ENCODE results near the gene ASIC2. TPM values are rescaled to one million over a fixed set of nuclear protein-coding genes. Genes with fewer than 3 reads are reported as not detected.

The ASIC2 gene
- total and polyA plus RNA-seq, 10 donors: not detected

DNA sequence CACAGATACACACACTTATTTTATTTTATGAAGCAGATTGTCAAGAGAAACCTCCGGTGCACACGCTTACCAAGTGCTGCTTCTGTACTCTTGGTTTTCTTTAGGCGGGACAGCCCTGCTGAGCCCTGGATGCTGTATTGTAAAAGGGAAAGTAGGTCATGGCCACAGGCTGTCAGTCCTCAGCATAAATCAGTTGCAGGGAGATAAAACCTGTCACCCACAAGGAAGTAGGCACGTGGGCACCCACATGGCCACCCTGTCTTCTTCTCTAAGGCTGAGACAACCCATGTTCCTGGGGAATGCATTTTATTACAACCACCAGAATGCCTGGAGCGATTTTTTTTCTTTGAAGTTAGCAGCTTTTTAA, 59.3 kb downstream of the ASIC2 start:
- Histone ChIP-seq H3K4me3 (no peak overlapping the region), H3K36me3 (no peaks in the 10 kb centered on the region), H3K4me1 (peaks cover 0 to 11% (median 0%) of the 10 kb centered on the region in 6 donors), H3K27me3 (replicated peaks in 1 of 7) (peaks cover 0 to 4% (median 0%) of the 10 kb centered on the region in 7 donors), H3K27ac (no peak overlapping the region), H3K9me3 (no peaks in the 10 kb centered on the region)
- intact Hi-C loops (cut with DNase I; ENCODE audit: low total_unique reads): no loop called here
- WGBS, 5 donors: 54 to 63% (median 61%) methylated on average over 5 of the region's 5 CpGs
- TF ChIP-seq, protein P1, sequence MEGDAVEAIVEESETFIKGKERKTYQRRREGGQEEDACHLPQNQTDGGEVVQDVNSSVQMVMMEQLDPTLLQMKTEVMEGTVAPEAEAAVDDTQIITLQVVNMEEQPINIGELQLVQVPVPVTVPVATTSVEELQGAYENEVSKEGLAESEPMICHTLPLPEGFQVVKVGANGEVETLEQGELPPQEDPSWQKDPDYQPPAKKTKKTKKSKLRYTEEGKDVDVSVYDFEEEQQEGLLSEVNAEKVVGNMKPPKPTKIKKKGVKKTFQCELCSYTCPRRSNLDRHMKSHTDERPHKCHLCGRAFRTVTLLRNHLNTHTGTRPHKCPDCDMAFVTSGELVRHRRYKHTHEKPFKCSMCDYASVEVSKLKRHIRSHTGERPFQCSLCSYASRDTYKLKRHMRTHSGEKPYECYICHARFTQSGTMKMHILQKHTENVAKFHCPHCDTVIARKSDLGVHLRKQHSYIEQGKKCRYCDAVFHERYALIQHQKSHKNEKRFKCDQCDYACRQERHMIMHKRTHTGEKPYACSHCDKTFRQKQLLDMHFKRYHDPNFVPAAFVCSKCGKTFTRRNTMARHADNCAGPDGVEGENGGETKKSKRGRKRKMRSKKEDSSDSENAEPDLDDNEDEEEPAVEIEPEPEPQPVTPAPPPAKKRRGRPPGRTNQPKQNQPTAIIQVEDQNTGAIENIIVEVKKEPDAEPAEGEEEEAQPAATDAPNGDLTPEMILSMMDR (IDR thresholded peaks at IDR 0.05 in 8 of 11, conservative IDR thresholded peaks at IDR 0.05 in 3 of 11): no peak
- TF ChIP-seq POLR2A (IDR thresholded peaks at IDR 0.05) (no peak), POLR2AphosphoS5 (IDR thresholded peaks at IDR 0.05) (no peak)
- DNase-seq: no peak

DNA sequence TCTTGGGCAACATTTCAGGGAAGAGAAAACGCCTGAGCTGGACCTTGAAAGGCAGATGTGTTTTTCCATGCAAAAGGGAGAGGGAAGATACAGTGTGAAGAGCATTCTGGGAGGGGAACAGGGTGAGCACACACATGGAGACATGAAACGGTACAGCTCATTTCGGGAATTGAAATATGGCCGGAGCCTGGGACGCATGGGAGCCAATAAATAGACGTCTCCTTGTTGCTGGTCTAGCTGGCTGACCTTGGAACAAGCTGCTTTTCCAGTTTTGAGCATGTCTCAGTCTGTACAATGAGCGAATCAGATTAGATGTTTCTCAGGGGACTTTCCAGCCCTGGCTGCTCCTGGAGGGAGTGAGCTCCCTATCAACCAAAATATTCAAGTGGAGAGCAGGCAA, 63.6 kb downstream of the ASIC2 start:
- Histone ChIP-seq H3K36me3 (no peaks in the 10 kb centered on the region), H3K4me3 (no peak overlapping the region), H3K27ac (no peak overlapping the region), H3K27me3 (replicated peaks in 1 of 7) (peaks cover 0 to 9% (median 0%) of the 10 kb centered on the region in 7 donors), H3K9me3 (no peaks in the 10 kb centered on the region), H3K4me1 (peaks cover 0 to 9% (median 0%) of the 10 kb centered on the region in 6 donors)
- 72 to 76% (median 73%) methylated on average over 7 of the region's 7 CpGs for WGBS, 5 donors
- intact Hi-C loops (cut with DNase I; ENCODE audit: low total_unique reads): no loop called here
- DNase-seq: no peak
- TF ChIP-seq POLR2A (IDR thresholded peaks at IDR 0.05) (no peak), POLR2AphosphoS5 (IDR thresholded peaks at IDR 0.05) (no peak)
- TF ChIP-seq, protein P1 (IDR thresholded peaks at IDR 0.05 in 8 of 11, conservative IDR thresholded peaks at IDR 0.05 in 3 of 11): no peak

DNA sequence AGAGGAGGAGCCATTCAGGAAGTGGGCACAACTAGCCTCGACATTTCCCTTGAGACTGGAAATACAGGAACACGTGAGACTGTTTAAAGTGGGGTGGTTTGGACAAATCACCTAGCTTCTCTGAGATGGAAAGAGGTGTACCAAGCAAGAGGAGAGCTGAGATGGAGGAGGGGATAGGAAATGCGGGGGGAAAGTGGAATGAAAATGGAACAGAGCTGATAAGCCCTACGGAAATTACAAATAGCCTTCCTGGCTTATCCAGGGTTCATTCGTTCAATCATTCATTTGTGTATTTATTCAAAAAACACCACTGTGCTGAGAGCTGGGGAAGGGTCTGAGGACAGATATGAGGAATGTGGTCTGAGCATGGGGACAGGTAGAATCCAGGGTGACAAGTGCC, 64.1 kb downstream of the ASIC2 start:
- Histone ChIP-seq H3K36me3 (no peaks in the 10 kb centered on the region), H3K27me3 (replicated peaks in 1 of 7) (peaks cover 0 to 9% (median 0%) of the 10 kb centered on the region in 7 donors), H3K27ac (no peak overlapping the region), H3K4me1 (peaks cover 0 to 4% (median 0%) of the 10 kb centered on the region in 6 donors), H3K9me3 (no peaks in the 10 kb centered on the region), H3K4me3 (no peak overlapping the region)
- 41 to 56% (median 44%) methylated on average over 5 of the region's 5 CpGs for WGBS, 5 donors
- no peak for DNase-seq
- no peak for TF ChIP-seq POLR2AphosphoS5 (IDR thresholded peaks at IDR 0.05)
- intact Hi-C loops (cut with DNase I; ENCODE audit: low total_unique reads): no loop called here

DNA sequence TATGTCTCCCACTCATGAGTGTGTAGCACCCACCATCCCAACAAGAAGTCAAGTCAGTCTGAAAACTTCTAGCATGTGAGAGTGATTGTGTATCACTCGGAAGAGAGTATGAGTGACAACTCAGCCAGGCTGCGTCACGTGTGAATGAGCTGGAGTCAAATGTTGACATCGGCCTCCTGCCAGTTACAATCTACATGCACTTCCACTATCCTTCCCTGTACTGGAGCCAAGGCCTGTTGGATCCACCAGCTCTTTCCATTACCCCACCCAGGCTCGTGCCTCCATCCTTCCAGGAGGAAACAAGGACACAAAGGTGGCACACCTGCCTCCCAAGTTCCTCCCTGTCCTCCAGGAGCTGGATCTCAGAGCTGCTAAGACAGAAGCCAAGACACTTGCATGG, 64.5 kb downstream of the ASIC2 start:
- no peak overlapping the region for H3K4me3 ChIP-seq
- H3K9me3 ChIP-seq: no peaks in the 10 kb centered on the region
- H3K36me3 ChIP-seq: no peaks in the 10 kb centered on the region
- intact Hi-C loops (cut with DNase I; ENCODE audit: low total_unique reads): no loop called here
- TF ChIP-seq POLR2A (IDR thresholded peaks at IDR 0.05): no peak
- H3K27ac ChIP-seq: no peak overlapping the region
- 70 to 81% (median 78%) methylated on average over 5 of the region's 5 CpGs for WGBS, 5 donors
- peaks cover 0 to 9% (median 0%) of the 10 kb centered on the region in 7 donors for H3K27me3 ChIP-seq (replicated peaks in 1 of 7)
- no peaks in the 10 kb centered on the region for H3K4me1 ChIP-seq
- no peak for DNase-seq

DNA sequence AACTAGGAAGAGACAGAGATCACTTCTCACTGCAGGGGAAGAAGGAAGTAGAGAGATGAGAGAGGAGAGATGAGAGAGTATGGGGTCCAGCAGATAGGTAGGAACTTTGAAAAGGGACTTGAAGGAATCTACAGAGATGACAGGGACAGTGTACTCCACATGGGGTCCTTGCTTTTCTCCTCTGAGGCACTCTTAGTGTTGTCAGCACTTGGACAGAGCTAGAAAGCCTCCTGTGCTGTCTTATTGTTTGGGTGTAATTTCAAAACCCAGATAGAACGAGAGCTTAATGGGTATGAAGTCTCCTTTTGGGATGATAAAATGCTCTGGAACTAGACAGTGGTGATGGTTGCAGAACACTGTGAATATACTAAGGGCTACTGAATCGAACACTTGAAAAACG, 65.2 kb downstream of the ASIC2 start:
- H3K4me1 ChIP-seq: no peaks in the 10 kb centered on the region
- intact Hi-C loops (cut with DNase I; ENCODE audit: low total_unique reads): no loop called here
- no peaks in the 10 kb centered on the region for H3K9me3 ChIP-seq
- no peak overlapping the region for H3K4me3 ChIP-seq
- DNase-seq: no peak
- no peaks in the 10 kb centered on the region for H3K36me3 ChIP-seq
- TF ChIP-seq POLR2AphosphoS5 (IDR thresholded peaks at IDR 0.05): no peak
- TF ChIP-seq POLR2A (IDR thresholded peaks at IDR 0.05): no peak
- TF ChIP-seq, protein P1 (IDR thresholded peaks at IDR 0.05 in 8 of 11, conservative IDR thresholded peaks at IDR 0.05 in 3 of 11): no peak
- WGBS, 5 donors: 73 to 84% (median 78%) methylated on average over 3 of the region's 3 CpGs
- peaks cover 0 to 9% (median 0%) of the 10 kb centered on the region in 7 donors for H3K27me3 ChIP-seq (replicated peaks in 1 of 7)
- no peak overlapping the region for H3K27ac ChIP-seq
